HCT116 (cell line): ENCODE data around the gene ACER3. TPM values are rescaled to one million over a fixed set of nuclear protein-coding genes. Genes with fewer than 3 reads are reported as not detected.

Experiments
- ATAC-seq: fragments of 200-7000 bp; cut with Tn5 transposase; 2 replicates; pipeline ENCODE4 v1.9.1; 2020; ENCODE audit warnings: mild to moderate bottlenecking, moderate library complexity
- BruUV-seq: library from RNA; stranded (reverse); fragments of 400-500 nt; replicated peaks from 2 replicates; lab custom pipeline; 2021; lab: Mats Ljungman, UMichigan
- CTCF ChIA-PET: fragments of 300-600 bp; sonication (Branson Sonifier 250); formaldehyde crosslinking; loops from one replicate; lab custom pipeline; 2021; ENCODE audit warnings: antibody characterized with exemption; lab: Charles Lee
- POLR2A ChIA-PET: fragments of 300-600, 350-600 bp; sonication (Branson Sonifier 250); formaldehyde crosslinking; loops from one replicate; lab custom pipeline; 2021; ENCODE audit warnings: antibody characterized with exemption; lab: Charles Lee
- RAD21 ChIA-PET, 2 experiments: fragments of 300-600 bp; sonication (Branson Sonifier 250); formaldehyde crosslinking; loops; one replicate each; lab custom pipeline; 2023; ENCODE audit warnings: low total read pairs in 2 of 2; ENCODE audit not compliant: uncharacterized antibody in 2 of 2, unreplicated experiment in 2 of 2, low non-redundant PET in 1 of 2; lab: Charles Lee
- DNase-seq: peaks from one replicate; pipeline ENCODE4 v3.0.0-alpha.2; 2010; ENCODE audit warnings: low read depth, low spot score
- H2AFZ ChIP-seq: fragments of 200-600 bp; shearing (Covaris generic), sonication (generic); 2 replicates; pipeline ENCODE4 v1.6.1; 2017; ENCODE audit warnings: low read depth, mixed run types, mixed read lengths, antibody characterized with exemption, low read length; ENCODE audit not compliant: poor library complexity, severe bottlenecking
- H3K27ac ChIP-seq: 2 replicates; pipeline ENCODE4 v1.5.1; 2012; ENCODE audit warnings: low read depth, low read length
- H3K27me3 ChIP-seq: fragments of 200-600 bp; sonication (generic); 2 replicates; pipeline ENCODE4 v1.6.1; 2016; ENCODE audit warnings: mixed run types, low read length, mixed read lengths; ENCODE audit not compliant: insufficient read depth
- H3K36me3 ChIP-seq, 2 experiments: fragments of 200-500 bp in 1 of 2; fragments of 200-600 bp in 1 of 2; sonication (Bioruptor generic) in 1 of 2; sonication (generic) in 1 of 2; 2 replicates each; pipeline versions ENCODE4 v1.5.1 to v1.6.1; 2014 to 2016; ENCODE audit warnings: low read length in 2 of 2, inconsistent platforms in 1 of 2, mixed read lengths in 1 of 2, mixed run types in 1 of 2; ENCODE audit not compliant: insufficient read depth in 2 of 2, control insufficient read depth in 1 of 2
- H3K4me1 ChIP-seq, 2 experiments: fragments of 200-600 bp in 1 of 2; sonication (generic) in 1 of 2; 2 replicates each; pipeline versions ENCODE4 v1.5.1 to v1.6.1; 2012 to 2017; ENCODE audit warnings: low read length in 2 of 2, inconsistent platforms in 1 of 2, mild to moderate bottlenecking in 1 of 2, mixed read lengths in 1 of 2, mixed run types in 1 of 2, moderate library complexity in 1 of 2; ENCODE audit not compliant: insufficient read depth in 2 of 2, control insufficient read depth in 1 of 2
- H3K4me2 ChIP-seq: fragments of 200-600 bp; sonication (generic); 2 replicates; pipeline ENCODE4 v1.6.1; 2017; ENCODE audit warnings: mixed run types, low read length, mixed read lengths
- H3K4me3 ChIP-seq, 2 experiments: fragments of 200-600 bp in 1 of 2; sonication (generic) in 1 of 2; replicated peaks in 1 of 2; 2 replicates each; pipeline ENCODE4 v1.5.1; 2011 to 2016; ENCODE audit warnings: low read length in 2 of 2, control low read depth in 1 of 2, low read depth in 1 of 2, mild to moderate bottlenecking in 1 of 2, mixed read lengths in 1 of 2, mixed run types in 1 of 2
- H3K79me2 ChIP-seq: fragments of 200-600 bp; sonication (generic); 2 replicates; pipeline ENCODE4 v1.6.1; 2017; ENCODE audit warnings: mild to moderate bottlenecking, mixed run types, low read length, moderate library complexity, mixed read lengths; ENCODE audit not compliant: insufficient read depth
- H3K9ac ChIP-seq: fragments of 200-600 bp; sonication (generic); 2 replicates; pipeline ENCODE4 v1.6.1; 2016; ENCODE audit warnings: low read length, mixed read lengths
- H3K9me2 ChIP-seq: fragments of 200-600 bp; sonication (generic), shearing (Covaris generic); 2 replicates; pipeline ENCODE4 v1.6.1; 2017; ENCODE audit warnings: mixed run types, mild to moderate bottlenecking, moderate library complexity; ENCODE audit not compliant: insufficient read depth
- H3K9me3 ChIP-seq, 2 experiments: fragments of 200-500 bp in 1 of 2; fragments of 200-600 bp in 1 of 2; sonication (Bioruptor generic) in 1 of 2; sonication (generic) in 1 of 2; 2 replicates each; pipeline ENCODE4 v1.6.1; 2014 to 2017; ENCODE audit warnings: low read length in 2 of 2, mixed read lengths in 2 of 2, inconsistent platforms in 1 of 2, low read depth in 1 of 2, mild to moderate bottlenecking in 1 of 2, mixed run types in 1 of 2, moderate library complexity in 1 of 2; ENCODE audit not compliant: control insufficient read depth in 1 of 2, insufficient read depth in 1 of 2
- H4K20me1 ChIP-seq: fragments of 200-600 bp; sonication (generic), shearing (Covaris generic); 2 replicates; pipeline ENCODE4 v1.6.1; 2017; ENCODE audit warnings: mixed run types, mild to moderate bottlenecking, moderate library complexity; ENCODE audit not compliant: insufficient read depth
- ATF3 ChIP-seq: IDR thresholded peaks from 2 replicates; pipeline ENCODE4 v1.6.1; 2012
- CBX3 ChIP-seq: IDR thresholded peaks from 2 replicates; pipeline ENCODE4 v1.6.1; 2012; ENCODE audit warnings: low read depth
- CEBPB ChIP-seq: IDR thresholded peaks from 2 replicates; pipeline ENCODE4 v1.6.1; 2012; ENCODE audit warnings: low read depth
- CTCF ChIP-seq, 3 experiments: fragments of 200-600 bp in 1 of 3; sonication (generic) in 1 of 3; IDR thresholded peaks in 2 of 3; conservative IDR thresholded peaks in 1 of 3; 2 replicates each; pipeline ENCODE4 v1.5.1; 2012 to 2017; ENCODE audit warnings: low read depth in 2 of 3, low read length in 2 of 3, antibody characterized with exemption in 1 of 3, borderline replicate concordance in 1 of 3, control low read depth in 1 of 3, mild to moderate bottlenecking in 1 of 3, mixed read lengths in 1 of 3, mixed run types in 1 of 3, moderate library complexity in 1 of 3; ENCODE audit not compliant: insufficient read depth in 1 of 3
- EGR1 ChIP-seq: IDR thresholded peaks from 2 replicates; pipeline ENCODE4 v1.6.1; 2012; ENCODE audit warnings: low read depth
- EZH2 ChIP-seq: fragments of 200-600 bp; sonication (generic); IDR thresholded peaks from 2 replicates; pipeline ENCODE4 v1.6.1; 2017; ENCODE audit warnings: antibody characterized with exemption, mixed run types
- FOSL1 ChIP-seq: IDR thresholded peaks from 2 replicates; pipeline ENCODE4 v1.6.1; 2012; ENCODE audit warnings: low read depth
- JUND ChIP-seq: IDR thresholded peaks from 2 replicates; pipeline ENCODE4 v1.6.1; 2012
- POLR2A ChIP-seq: IDR thresholded peaks from 2 replicates; pipeline ENCODE4 v1.7.0; 2011; ENCODE audit warnings: borderline replicate concordance; ENCODE audit not compliant: insufficient read depth, insufficient read length; ENCODE audit errors: extremely low read depth
- POLR2AphosphoS5 ChIP-seq: IDR thresholded peaks from 2 replicates; pipeline ENCODE4 v1.6.1; 2011; ENCODE audit warnings: mild to moderate bottlenecking, low read depth, low read length, moderate library complexity
- RAD21 ChIP-seq: IDR thresholded peaks from 2 replicates; pipeline ENCODE4 v1.6.1; 2012; ENCODE audit warnings: low read depth, mild to moderate bottlenecking
- REST ChIP-seq: IDR thresholded peaks from 2 replicates; pipeline ENCODE4 v1.6.1; 2012; ENCODE audit warnings: low read depth
- SIN3A ChIP-seq: IDR thresholded peaks from 2 replicates; pipeline ENCODE4 v1.6.1; 2012; ENCODE audit warnings: low read depth
- SP1 ChIP-seq: IDR thresholded peaks from 2 replicates; pipeline ENCODE4 v1.6.1; 2012; ENCODE audit warnings: low read depth
- SRF ChIP-seq: IDR thresholded peaks from 2 replicates; pipeline ENCODE4 v1.6.1; 2012; ENCODE audit warnings: low read depth
- TCF7L2 ChIP-seq: IDR thresholded peaks from 2 replicates; pipeline ENCODE4 v1.7.0; 2011; ENCODE audit warnings: borderline replicate concordance, inconsistent platforms; ENCODE audit not compliant: insufficient read depth, insufficient read length; ENCODE audit errors: extremely low read depth
- YY1 ChIP-seq: IDR thresholded peaks from 2 replicates; pipeline ENCODE4 v1.6.1; 2011; ENCODE audit warnings: low read length, low read depth, moderate library complexity, mild to moderate bottlenecking; ENCODE audit not compliant: insufficient replicate concordance; ENCODE audit errors: extremely low read depth
- ZBTB33 ChIP-seq: IDR thresholded peaks from 2 replicates; pipeline ENCODE4 v1.6.1; 2011; ENCODE audit warnings: mild to moderate bottlenecking, low read length, moderate library complexity; ENCODE audit not compliant: insufficient replicate concordance; ENCODE audit errors: extremely low read depth
- ZNF274 ChIP-seq: fragments of 200-500 bp; sonication (Bioruptor generic); IDR thresholded peaks from 2 replicates; pipeline ENCODE4 v1.6.1; 2014; ENCODE audit warnings: mild to moderate bottlenecking, low read depth, low read length, inconsistent platforms
- intact Hi-C: fragments of 100-400 bp; cut with micrococcal nuclease; formaldehyde crosslinking; loops from 2 replicates; pipeline ENCODE4 v1.10.0; 2022
- total RNA-seq: library from RNA; stranded (reverse); gene quantifications from one replicate; pipeline ENCODE4 v1.2.1, GENCODE V29; 2021; ENCODE audit not compliant: unreplicated experiment

The ACER3 gene
- total RNA-seq, 1 experiment from 2014 or later = 19.1 TPM

GRCh38 chr11:76837696-76838677, 22.7 kb upstream of the ACER3 start:
- Histone ChIP-seq H3K9ac (no peak overlapping the region), H3K4me2 (no peak overlapping the region), H3K4me3 (no peak overlapping the region), H3K27ac (no peak overlapping the region), H3K36me3 (no peaks in the 10 kb centered on the region), H3K9me3 (no peaks in the 10 kb centered on the region), H3K79me2 (no peaks in the 10 kb centered on the region), H2AFZ (no peak overlapping the region), H3K9me2 (no peaks in the 10 kb centered on the region), H4K20me1 (no peaks in the 10 kb centered on the region), H3K4me1 (peaks cover 4 to 23% of the 10 kb centered on the region in 2 experiments; a peak in 3 of 4 replicates), H3K27me3 (no peaks in the 10 kb centered on the region)
- DNase-seq (no peak), ATAC-seq (no peak)
- ChIA-PET RAD21 (no interaction called here), CTCF (interaction anchor here (1.2 kb wide), 1 partner anchor 28 kb away, joined by 4 read pairs; no protein-coding TSS in a partner anchor), POLR2A (no interaction called here)
- intact Hi-C loops = loop anchor here (2.0 kb wide), 1 partner anchor 31 kb away; no protein-coding TSS in a partner anchor
- no TSS peak for BruUV-seq
- TF ChIP-seq ZNF274 (no peak), POLR2AphosphoS5 (no peak), SP1 (no peak), YY1 (no peak), JUND (no peak), REST (no peak), POLR2A (no peak), ATF3 (no peak), SRF (no peak), SIN3A (no peak), ZBTB33 (no peak), CTCF (IDR thresholded peaks at IDR 0.05 in 2 of 3, conservative IDR thresholded peaks at IDR 0.05 in 1 of 3; ENCODE audit: borderline replicate concordance in 1 of 3, insufficient read depth in 1 of 3, low read depth in 2 of 3, low read length in 2 of 3) (no peak), TCF7L2 (no peak), EGR1 (no peak), RAD21 (no peak), FOSL1 (no peak), CBX3 (no peak), EZH2 (no peak), CEBPB (no peak)
